HL-60 (cell line): Measurements from ENCODE around the gene NDUFAF2.

Experiments
- DNase-seq, 2 experiments: peaks; one replicate each; pipeline ENCODE4 v3.0.0-alpha.2; 2010 to 2020; ENCODE audit warnings: low read depth in 1 of 2, low spot score in 1 of 2
- H3K27ac ChIP-seq: fragments of 250-450 bp; sonication (Bioruptor Pico); replicated peaks from 2 replicates; pipeline ENCODE4 v1.5.1; 2020; ENCODE audit warnings: mild to moderate bottlenecking, moderate library complexity
- H3K27me3 ChIP-seq: fragments of 250-450 bp; sonication (Bioruptor Pico); 2 replicates; pipeline ENCODE4 v1.5.1; 2021; ENCODE audit warnings: mild to moderate bottlenecking, moderate library complexity; ENCODE audit not compliant: insufficient read depth, poor library complexity, severe bottlenecking
- H3K4me3 ChIP-seq: replicated peaks from 2 replicates; pipeline ENCODE4 v1.5.1; 2011; ENCODE audit warnings: mild to moderate bottlenecking, control low read depth, low read length; ENCODE audit not compliant: insufficient read depth
- GABPA ChIP-seq: IDR thresholded peaks from 2 replicates; pipeline ENCODE4 v1.6.1; 2012; ENCODE audit warnings: low read depth
- POLR2AphosphoS5 ChIP-seq: IDR thresholded peaks from 2 replicates; pipeline ENCODE4 v1.6.1; 2012; ENCODE audit warnings: low read depth
- SPI1 ChIP-seq: IDR thresholded peaks from 2 replicates; pipeline ENCODE4 v1.6.1; 2012; ENCODE audit warnings: low read depth, mild to moderate bottlenecking, borderline replicate concordance
- TF ChIP-seq, protein P1 (sequence below): IDR thresholded peaks from 2 replicates; pipeline ENCODE4 v1.6.1; 2012; ENCODE audit warnings: low read depth; ENCODE audit not compliant: insufficient replicate concordance
- TF ChIP-seq, protein P2 (sequence below): IDR thresholded peaks from one replicate; pipeline ENCODE4 v1.5.1; 2011; ENCODE audit warnings: low read length, control low read depth, inconsistent platforms; ENCODE audit not compliant: insufficient read depth

Gene NDUFAF2

DNA sequence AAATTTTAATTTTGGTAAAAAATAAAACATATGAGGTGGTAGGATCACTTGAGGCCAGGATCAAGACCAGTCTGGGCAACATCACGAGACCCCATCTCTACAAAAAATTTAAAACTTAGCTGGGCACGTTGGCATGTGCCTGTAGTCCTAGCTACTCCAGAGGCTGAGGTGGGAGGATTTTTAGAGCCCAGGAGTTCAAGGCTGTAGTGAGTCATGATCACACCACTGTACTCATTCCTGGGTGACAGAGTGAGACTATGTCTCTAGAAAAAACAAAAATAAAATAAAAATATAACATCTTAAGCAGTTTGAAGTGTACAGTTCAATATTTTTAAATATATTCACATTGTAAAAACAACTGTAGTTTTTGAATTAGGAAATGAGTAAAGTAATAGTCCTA is 108.9 kb downstream of the NDUFAF2 start:
- no peaks in the 10 kb centered on the region for H3K27me3 ChIP-seq
- no peak overlapping the region for H3K27ac ChIP-seq
- no peak for DNase-seq
- H3K4me3 ChIP-seq: no peak overlapping the region
- no peak for TF ChIP-seq POLR2AphosphoS5
- no peak for TF ChIP-seq GABPA
- TF ChIP-seq, protein P1, sequence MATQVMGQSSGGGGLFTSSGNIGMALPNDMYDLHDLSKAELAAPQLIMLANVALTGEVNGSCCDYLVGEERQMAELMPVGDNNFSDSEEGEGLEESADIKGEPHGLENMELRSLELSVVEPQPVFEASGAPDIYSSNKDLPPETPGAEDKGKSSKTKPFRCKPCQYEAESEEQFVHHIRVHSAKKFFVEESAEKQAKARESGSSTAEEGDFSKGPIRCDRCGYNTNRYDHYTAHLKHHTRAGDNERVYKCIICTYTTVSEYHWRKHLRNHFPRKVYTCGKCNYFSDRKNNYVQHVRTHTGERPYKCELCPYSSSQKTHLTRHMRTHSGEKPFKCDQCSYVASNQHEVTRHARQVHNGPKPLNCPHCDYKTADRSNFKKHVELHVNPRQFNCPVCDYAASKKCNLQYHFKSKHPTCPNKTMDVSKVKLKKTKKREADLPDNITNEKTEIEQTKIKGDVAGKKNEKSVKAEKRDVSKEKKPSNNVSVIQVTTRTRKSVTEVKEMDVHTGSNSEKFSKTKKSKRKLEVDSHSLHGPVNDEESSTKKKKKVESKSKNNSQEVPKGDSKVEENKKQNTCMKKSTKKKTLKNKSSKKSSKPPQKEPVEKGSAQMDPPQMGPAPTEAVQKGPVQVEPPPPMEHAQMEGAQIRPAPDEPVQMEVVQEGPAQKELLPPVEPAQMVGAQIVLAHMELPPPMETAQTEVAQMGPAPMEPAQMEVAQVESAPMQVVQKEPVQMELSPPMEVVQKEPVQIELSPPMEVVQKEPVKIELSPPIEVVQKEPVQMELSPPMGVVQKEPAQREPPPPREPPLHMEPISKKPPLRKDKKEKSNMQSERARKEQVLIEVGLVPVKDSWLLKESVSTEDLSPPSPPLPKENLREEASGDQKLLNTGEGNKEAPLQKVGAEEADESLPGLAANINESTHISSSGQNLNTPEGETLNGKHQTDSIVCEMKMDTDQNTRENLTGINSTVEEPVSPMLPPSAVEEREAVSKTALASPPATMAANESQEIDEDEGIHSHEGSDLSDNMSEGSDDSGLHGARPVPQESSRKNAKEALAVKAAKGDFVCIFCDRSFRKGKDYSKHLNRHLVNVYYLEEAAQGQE: no peak
- TF ChIP-seq SPI1: no peak
- TF ChIP-seq, protein P2, sequence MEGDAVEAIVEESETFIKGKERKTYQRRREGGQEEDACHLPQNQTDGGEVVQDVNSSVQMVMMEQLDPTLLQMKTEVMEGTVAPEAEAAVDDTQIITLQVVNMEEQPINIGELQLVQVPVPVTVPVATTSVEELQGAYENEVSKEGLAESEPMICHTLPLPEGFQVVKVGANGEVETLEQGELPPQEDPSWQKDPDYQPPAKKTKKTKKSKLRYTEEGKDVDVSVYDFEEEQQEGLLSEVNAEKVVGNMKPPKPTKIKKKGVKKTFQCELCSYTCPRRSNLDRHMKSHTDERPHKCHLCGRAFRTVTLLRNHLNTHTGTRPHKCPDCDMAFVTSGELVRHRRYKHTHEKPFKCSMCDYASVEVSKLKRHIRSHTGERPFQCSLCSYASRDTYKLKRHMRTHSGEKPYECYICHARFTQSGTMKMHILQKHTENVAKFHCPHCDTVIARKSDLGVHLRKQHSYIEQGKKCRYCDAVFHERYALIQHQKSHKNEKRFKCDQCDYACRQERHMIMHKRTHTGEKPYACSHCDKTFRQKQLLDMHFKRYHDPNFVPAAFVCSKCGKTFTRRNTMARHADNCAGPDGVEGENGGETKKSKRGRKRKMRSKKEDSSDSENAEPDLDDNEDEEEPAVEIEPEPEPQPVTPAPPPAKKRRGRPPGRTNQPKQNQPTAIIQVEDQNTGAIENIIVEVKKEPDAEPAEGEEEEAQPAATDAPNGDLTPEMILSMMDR: no peak

DNA sequence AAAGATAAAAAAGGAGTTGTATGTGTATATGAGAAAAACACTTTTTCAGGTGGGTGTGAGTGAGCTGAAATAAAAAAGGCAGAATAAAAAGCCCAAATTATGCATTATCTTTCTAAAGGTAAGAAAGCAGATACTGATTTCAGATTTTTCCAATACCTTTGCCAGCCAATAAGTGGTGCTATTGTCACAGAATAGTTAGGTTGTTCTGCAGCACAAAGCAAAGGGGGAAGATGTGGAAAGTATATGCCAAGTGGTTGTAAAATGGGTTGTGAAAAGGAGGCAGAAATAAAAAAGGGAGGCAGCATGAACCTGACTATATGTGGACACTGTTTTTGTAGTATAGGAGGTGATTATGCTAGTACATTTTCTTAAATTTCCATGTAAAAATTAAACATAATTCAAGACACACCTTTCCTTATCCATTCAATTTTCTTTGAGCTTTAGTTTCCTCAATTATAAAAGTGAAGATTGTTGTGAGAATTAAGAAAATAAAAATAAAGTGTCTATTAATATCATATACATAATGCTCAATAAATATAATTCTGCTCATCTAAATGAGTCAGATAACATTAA is 110.5 kb downstream of the NDUFAF2 start:
- TF ChIP-seq, protein P1: no peak
- TF ChIP-seq, protein P2: peak; percentile 6
- no peak overlapping the region for H3K4me3 ChIP-seq
- no peak overlapping the region for H3K27ac ChIP-seq
- peak in 1 of 2 experiments; percentile 5 for DNase-seq
- H3K27me3 ChIP-seq: no peaks in the 10 kb centered on the region

DNA sequence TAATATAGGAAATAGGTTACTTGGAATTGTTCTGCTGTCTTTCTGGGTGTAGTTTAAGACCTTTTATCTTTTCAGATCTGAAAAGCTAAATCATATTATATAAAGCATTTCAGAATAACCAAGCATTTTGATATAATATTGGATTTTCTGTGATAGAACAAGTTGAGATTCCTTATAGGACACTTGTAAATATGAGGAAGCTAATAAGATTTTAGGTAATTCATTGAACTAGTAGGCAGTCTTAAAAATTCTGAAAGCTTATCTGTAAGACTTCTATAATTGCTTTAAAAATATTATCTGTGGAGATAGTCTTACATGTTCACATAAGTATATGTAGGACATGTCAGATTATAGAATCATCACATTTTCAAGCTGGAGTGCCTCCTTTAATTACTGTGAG is 114.5 kb downstream of the NDUFAF2 start:
- Histone ChIP-seq H3K27me3 (no peaks in the 10 kb centered on the region), H3K4me3 (no peak overlapping the region), H3K27ac (no peak overlapping the region)
- no peak for DNase-seq
- TF ChIP-seq SPI1 (no peak), GABPA (no peak), POLR2AphosphoS5 (no peak)
- TF ChIP-seq, protein P1: no peak
- TF ChIP-seq, protein P2: no peak
